Transverse colon (tissue), 4 donors: ENCODE data around the gene PPP4R1. TPM values are rescaled to one million over a fixed set of nuclear protein-coding genes. Genes with fewer than 3 reads are reported as not detected.

Experiments
- DNase-seq: peaks from one replicate; pipeline ENCODE4 v3.0.0-alpha.2; 2019
- H3K27ac ChIP-seq, 4 donors: fragments of 200-600 bp; sonication (generic); 2 replicates each; pipeline ENCODE4 v1.5.1; 2016 to 2018; ENCODE audit warnings: inconsistent platforms in 4 of 4
- H3K27me3 ChIP-seq: fragments of 200-600 bp; sonication (generic); 2 replicates; pipeline ENCODE4 v1.5.1; 2017; ENCODE audit warnings: inconsistent platforms
- H3K36me3 ChIP-seq, 4 donors: fragments of 200-600 bp; sonication (generic); 2 replicates each; pipeline ENCODE4 v1.5.1; 2017 to 2019; ENCODE audit warnings: inconsistent platforms in 4 of 4
- H3K4me1 ChIP-seq, 4 donors: fragments of 200-600 bp; sonication (generic); 2 replicates each; pipeline ENCODE4 v1.5.1; 2017 to 2020; ENCODE audit warnings: inconsistent platforms in 4 of 4
- H3K4me3 ChIP-seq, 4 donors: fragments of 200-600 bp; sonication (generic); 1 replicate in 1 of 4; 2 replicates in 3 of 4; pipeline versions ENCODE4 v1.5.1 to v1.6.1; 2017 to 2019; ENCODE audit warnings: inconsistent platforms in 4 of 4
- H3K9me3 ChIP-seq, 2 donors: fragments of 200-600 bp; sonication (generic); 2 replicates each; pipeline ENCODE4 v1.5.1; 2017 to 2019; ENCODE audit warnings: inconsistent platforms in 2 of 2
- CTCF ChIP-seq, 5 experiments: fragments of 200-600 bp in 3 of 5; fragments of 450-650 bp in 2 of 5; sonication (generic) in 3 of 5; IDR thresholded peaks; 1 replicate in 2 of 5; 2 replicates in 3 of 5; pipeline ENCODE4 v1.5.1; 2016 to 2017; ENCODE audit warnings: antibody characterized with exemption in 5 of 5, inconsistent platforms in 3 of 5, mild to moderate bottlenecking in 2 of 5, moderate library complexity in 1 of 5
- EP300 ChIP-seq: sonication (generic); formaldehyde crosslinking; IDR thresholded peaks from one replicate; pipeline ENCODE4 v1.6.1; 2017; ENCODE audit warnings: antibody characterized with exemption, low read depth
- POLR2A ChIP-seq: fragments of 450-650 bp; IDR thresholded peaks from one replicate; pipeline ENCODE4 v1.6.1; 2016; ENCODE audit warnings: antibody characterized with exemption, mild to moderate bottlenecking, moderate library complexity
- POLR2AphosphoS5 ChIP-seq, 3 donors: sonication (generic); formaldehyde crosslinking; IDR thresholded peaks; one replicate each; pipeline ENCODE4 v1.6.1; 2016; ENCODE audit warnings: antibody characterized with exemption in 3 of 3
- WGBS, 2 donors: methylation state at CpG; one replicate each; pipeline ENCODE4 v1.1.5; 2018; ENCODE audit warnings: low coverage in 1 of 2; 5-methylcytosine and 5-hydroxymethylcytosine counted together
- in situ Hi-C, 4 donors: fragments of 200-750 bp; cut with MboI; loops; one replicate each; pipeline versions ENCODE4 v1.15.0 to v1.15.1; 2017; ENCODE audit warnings: low sequenced_read_pairs in 3 of 4, low pct_ligation_motif_present in 1 of 4, low pct_unique_long_range_greater_than_20kb in 1 of 4
- intact Hi-C: fragments of 100-400 bp; cut with DNase I; formaldehyde crosslinking; loops from one replicate; pipeline ENCODE4 v1.15.1; 2023; ENCODE audit warnings: low total_unique reads
- total RNA-seq, 4 donors: library from RNA; depleted of rRNA; stranded (reverse); fragments of >200 nt; gene quantifications; one replicate each; pipeline ENCODE4 v1.1.0, GENCODE V29; 2016

Gene PPP4R1
- total RNA-seq, 4 donors from 2014 or later: 46.0 to 163 (median 79.2) TPM

GRCh38 chr18:9559253-9559652, 55.1 kb downstream of the PPP4R1 start:
- intact Hi-C loops (no loop called here), in situ Hi-C loops (no loop called here)
- Histone ChIP-seq H3K9me3 (no peaks in the 10 kb centered on the region), H3K4me3 (no peak overlapping the region), H3K27ac (no peak overlapping the region), H3K27me3 (no peaks in the 10 kb centered on the region), H3K36me3 (peaks cover 0 to 53% (median 21%) of the 10 kb centered on the region in 4 donors), H3K4me1 (peaks cover 0 to 5% (median 0%) of the 10 kb centered on the region in 4 donors)
- 88 to 93% methylated on average over 6 of the region's 6 CpGs for WGBS, 2 donors
- TF ChIP-seq POLR2A: no peak
- no peak for TF ChIP-seq EP300
- TF ChIP-seq CTCF (IDR thresholded peaks at IDR 0.05): no peak
- TF ChIP-seq POLR2AphosphoS5 (IDR thresholded peaks at IDR 0.05): no peak
- no peak for DNase-seq

GRCh38 chr18:9558387-9559064, 55.8 kb downstream of the PPP4R1 start:
- Histone ChIP-seq H3K4me1 (no peaks in the 10 kb centered on the region), H3K9me3 (no peaks in the 10 kb centered on the region), H3K36me3 (peaks cover 0 to 57% (median 24%) of the 10 kb centered on the region in 4 donors), H3K27me3 (no peaks in the 10 kb centered on the region), H3K4me3 (no peak overlapping the region), H3K27ac (no peak overlapping the region)
- in situ Hi-C loops (no loop called here), intact Hi-C loops (no loop called here)
- no peak for DNase-seq
- WGBS, 2 donors: 88% methylated on average over 4 of the region's 4 CpGs
- TF ChIP-seq POLR2AphosphoS5 (IDR thresholded peaks at IDR 0.05): no peak
- TF ChIP-seq POLR2A: no peak
- no peak for TF ChIP-seq EP300
- no peak for TF ChIP-seq CTCF (IDR thresholded peaks at IDR 0.05)

- Histone ChIP-seq H3K27me3 (no peaks in the 10 kb centered on the region), H3K36me3 (peaks cover 0 to 60% (median 27%) of the 10 kb centered on the region in 4 donors), H3K9me3 (no peaks in the 10 kb centered on the region), H3K4me3 (no peak overlapping the region), H3K4me1 (no peaks in the 10 kb centered on the region), H3K27ac (no peak overlapping the region)
- in situ Hi-C loops: no loop called here
- DNase-seq: no peak
- no peak for TF ChIP-seq POLR2A
- no peak for TF ChIP-seq POLR2AphosphoS5 (IDR thresholded peaks at IDR 0.05)
- no peak for TF ChIP-seq CTCF (IDR thresholded peaks at IDR 0.05)
- TF ChIP-seq EP300: no peak
- WGBS, 2 donors: 88 to 89% methylated on average over 13 of the region's 13 CpGs
- intact Hi-C loops: no loop called here
These were observed 57.0 kb downstream of the PPP4R1 start for GRCh38 chr18:9557250-9557943.

GRCh38 chr18:9552616-9553015, 61.7 kb downstream of the PPP4R1 start:
- Histone ChIP-seq H3K4me1 (no peaks in the 10 kb centered on the region), H3K27ac (no peak overlapping the region), H3K9me3 (no peaks in the 10 kb centered on the region), H3K4me3 (no peak overlapping the region), H3K27me3 (no peaks in the 10 kb centered on the region), H3K36me3 (peaks cover 0 to 60% (median 29%) of the 10 kb centered on the region in 4 donors)
- intact Hi-C loops (no loop called here), in situ Hi-C loops (no loop called here)
- 81 to 88% methylated on average over 4 of the region's 4 CpGs for WGBS, 2 donors
- no peak for DNase-seq
- TF ChIP-seq POLR2A (no peak), EP300 (no peak), CTCF (IDR thresholded peaks at IDR 0.05) (no peak)
